Mucosa of descending colon (tissue), 3 donors: ENCODE data around the gene PLEKHF1. TPM values are rescaled to one million over a fixed set of nuclear protein-coding genes. Genes with fewer than 3 reads are reported as not detected.

Experiments used
- ATAC-seq: fragments of 200-7000 bp; cut with Tn5 transposase; one replicate; pipeline ENCODE4 v1.9.1; 2020; ENCODE audit warnings: mild to moderate bottlenecking, moderate library complexity
- DNase-seq, 3 donors: peaks; one replicate each; pipeline ENCODE4 v3.0.0-alpha.2; 2020
- H3K36me3 ChIP-seq: fragments of 200-600 bp; one replicate; pipeline ENCODE4 v1.8.0; 2021; ENCODE audit warnings: low read depth, mild to moderate bottlenecking
- H3K4me1 ChIP-seq: fragments of 200-600 bp; one replicate; pipeline ENCODE4 v1.8.0; 2021; ENCODE audit warnings: low read depth, mild to moderate bottlenecking
- H3K4me3 ChIP-seq: fragments of 200-600 bp; one replicate; pipeline ENCODE4 v1.8.0; 2021; ENCODE audit warnings: mild to moderate bottlenecking
- H3K9me3 ChIP-seq: fragments of 200-600 bp; one replicate; pipeline ENCODE4 v1.8.0; 2021; ENCODE audit warnings: mild to moderate bottlenecking
- intact Hi-C, 2 donors: fragments of 100-400 bp; cut with DNase I in 1 of 2; cut with micrococcal nuclease in 1 of 2; formaldehyde crosslinking; loops; one replicate each; pipeline versions ENCODE4 v1.11.0 to v1.11.1; 2022; cut with DNase I, micrococcal nuclease
- total RNA-seq, 3 donors: library from RNA; stranded (reverse); fragmentation: NEBNext Ultra II Directional in 2 of 3; extraction: Animal tissue kit (Norgen Biotek cat#: 25700) in 2 of 3; gene quantifications; one replicate each; pipeline versions ENCODE4 v1.2.1 to v1.2.4, GENCODE V29; 2021 to 2023
- TF ChIP-seq, protein P1 (sequence below): fragments of 200-600 bp; IDR thresholded peaks from one replicate; pipeline ENCODE4 v1.8.0; 2022; ENCODE audit warnings: antibody characterized with exemption, mild to moderate bottlenecking
- donor health status: DM: no; HTN: no; CAD: no; lungs with moderate emphysema.
- donor health status: DM: no; HTN: no; CAD: no.
- donor health status: DM: no; HTN: yes; CAD: no.

Gene PLEKHF1
- total RNA-seq, 3 donors from 2014 or later, result 4.0 to 6.9 (median 6.7) TPM

DNA sequence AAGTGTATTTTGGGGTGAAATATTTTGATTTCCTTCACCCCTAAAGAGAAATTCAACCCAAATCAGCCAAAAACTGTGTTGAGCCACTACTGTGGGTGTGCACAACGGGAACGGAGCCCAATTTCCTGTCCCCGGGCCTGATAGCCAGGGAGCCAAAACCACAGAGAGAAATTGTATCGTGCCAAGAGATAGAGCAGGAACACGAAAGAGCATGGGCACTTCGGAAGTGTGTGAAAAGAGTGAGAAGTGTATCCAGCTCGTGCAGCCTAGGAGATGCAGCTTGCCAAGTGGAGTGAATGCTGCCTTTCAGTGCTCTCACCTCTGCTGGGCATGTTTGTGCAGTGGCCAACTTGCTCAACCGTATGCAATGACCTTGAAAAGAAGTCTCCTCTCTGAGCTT lies 19.4 kb upstream of the PLEKHF1 start:
- DNase-seq (peak in 1 of 3 donors; percentile 6), ATAC-seq (no peak)
- H3K36me3 ChIP-seq, result no peaks in the 10 kb centered on the region
- no peaks in the 10 kb centered on the region for H3K9me3 ChIP-seq
- no peaks in the 10 kb centered on the region for H3K4me1 ChIP-seq
- no peak overlapping the region for H3K4me3 ChIP-seq
- intact Hi-C loops, result no loop called here
- TF ChIP-seq, protein P1, sequence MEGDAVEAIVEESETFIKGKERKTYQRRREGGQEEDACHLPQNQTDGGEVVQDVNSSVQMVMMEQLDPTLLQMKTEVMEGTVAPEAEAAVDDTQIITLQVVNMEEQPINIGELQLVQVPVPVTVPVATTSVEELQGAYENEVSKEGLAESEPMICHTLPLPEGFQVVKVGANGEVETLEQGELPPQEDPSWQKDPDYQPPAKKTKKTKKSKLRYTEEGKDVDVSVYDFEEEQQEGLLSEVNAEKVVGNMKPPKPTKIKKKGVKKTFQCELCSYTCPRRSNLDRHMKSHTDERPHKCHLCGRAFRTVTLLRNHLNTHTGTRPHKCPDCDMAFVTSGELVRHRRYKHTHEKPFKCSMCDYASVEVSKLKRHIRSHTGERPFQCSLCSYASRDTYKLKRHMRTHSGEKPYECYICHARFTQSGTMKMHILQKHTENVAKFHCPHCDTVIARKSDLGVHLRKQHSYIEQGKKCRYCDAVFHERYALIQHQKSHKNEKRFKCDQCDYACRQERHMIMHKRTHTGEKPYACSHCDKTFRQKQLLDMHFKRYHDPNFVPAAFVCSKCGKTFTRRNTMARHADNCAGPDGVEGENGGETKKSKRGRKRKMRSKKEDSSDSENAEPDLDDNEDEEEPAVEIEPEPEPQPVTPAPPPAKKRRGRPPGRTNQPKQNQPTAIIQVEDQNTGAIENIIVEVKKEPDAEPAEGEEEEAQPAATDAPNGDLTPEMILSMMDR, result no peak

DNA sequence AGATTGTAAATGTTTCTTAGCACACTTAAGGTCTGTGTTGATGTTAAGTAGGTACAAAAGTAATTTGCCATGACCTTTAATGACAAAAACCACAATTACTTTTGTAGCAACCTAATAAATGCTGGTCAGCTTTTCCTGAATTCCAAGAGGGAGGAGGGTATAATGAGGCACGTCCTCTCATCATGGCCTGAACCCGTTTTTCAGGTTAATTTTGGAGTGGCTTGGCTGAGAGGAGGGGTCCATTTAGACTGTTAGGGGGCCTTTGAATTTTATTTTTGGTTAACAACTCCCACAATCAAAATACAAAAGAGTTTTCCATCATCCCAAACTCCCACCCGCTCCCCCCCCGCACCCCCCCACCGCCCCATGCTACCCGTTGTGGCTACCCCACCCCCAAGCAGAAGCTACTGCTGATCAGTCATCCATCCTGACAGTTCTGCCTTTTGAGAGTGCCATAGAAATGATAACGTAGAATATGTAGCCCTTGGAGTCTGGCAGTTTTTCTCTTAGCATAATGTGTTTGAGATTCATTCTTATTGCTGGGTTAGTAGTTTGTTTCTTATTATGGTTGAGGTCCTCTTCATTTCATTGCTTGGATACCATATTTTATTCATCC lies 14.4 kb upstream of the PLEKHF1 start:
- H3K9me3 ChIP-seq, result no peaks in the 10 kb centered on the region
- DNase-seq (no peak), ATAC-seq (no peak)
- no peaks in the 10 kb centered on the region for H3K4me1 ChIP-seq
- TF ChIP-seq, protein P1, result no peak
- no peak overlapping the region for H3K4me3 ChIP-seq
- no peaks in the 10 kb centered on the region for H3K36me3 ChIP-seq
- intact Hi-C loops, result no loop called here

DNA sequence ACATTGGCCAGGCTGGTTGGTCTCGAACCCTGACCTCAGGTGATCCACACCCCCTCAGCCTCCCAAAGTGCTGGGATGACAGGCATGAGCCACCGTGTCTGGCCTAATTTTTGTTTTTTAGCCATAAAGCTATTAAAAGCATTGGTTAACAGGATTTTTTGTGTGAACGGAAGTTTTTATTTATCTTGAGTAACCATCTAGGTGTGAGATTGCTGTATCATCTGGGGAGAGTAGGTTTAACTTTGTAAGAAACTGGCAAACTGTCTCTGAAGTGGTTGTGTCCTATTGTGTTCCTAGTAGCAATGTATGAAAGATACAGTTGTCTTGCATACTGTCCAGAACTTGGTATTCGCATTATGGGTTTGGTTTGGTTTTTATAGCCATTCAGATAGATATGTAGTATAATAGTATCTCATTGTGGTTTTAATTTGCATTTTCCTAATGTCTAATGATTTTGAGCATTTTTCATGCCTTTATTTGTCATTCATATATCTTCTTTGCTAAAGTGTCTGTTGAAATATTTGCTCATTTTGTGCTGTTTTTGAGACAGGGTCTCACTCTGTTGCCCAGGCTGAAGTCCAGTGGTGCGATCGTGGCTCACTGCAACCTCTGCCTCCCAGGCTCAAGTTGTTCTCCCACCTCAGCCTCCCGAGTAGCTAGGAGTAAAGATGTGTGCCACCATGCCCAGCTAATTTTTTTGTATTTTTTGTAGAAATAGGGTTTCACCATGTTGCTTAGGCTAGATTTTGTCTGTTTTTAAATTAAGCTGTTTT lies 13.5 kb upstream of the PLEKHF1 start:
- intact Hi-C loops, result no loop called here

DNA sequence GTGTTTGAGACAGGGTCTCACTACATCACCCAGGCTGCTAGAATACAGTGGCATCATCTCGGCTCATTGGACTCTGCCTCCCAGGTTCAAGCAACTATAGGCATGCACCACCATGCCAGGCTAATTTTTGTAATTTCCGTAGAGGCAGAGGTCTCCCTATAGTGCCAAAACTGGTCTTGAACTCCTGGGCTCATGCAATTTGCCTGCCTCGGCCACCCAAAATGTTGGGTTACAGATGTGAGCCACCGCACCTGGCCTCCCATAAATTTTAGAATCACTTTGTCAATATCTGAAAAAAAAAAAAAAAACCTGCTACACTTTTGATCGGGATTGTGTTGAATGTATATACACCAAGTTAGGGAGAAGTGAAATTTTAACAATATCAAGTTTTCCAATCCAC lies 11.9 kb upstream of the PLEKHF1 start:
- no peak for ATAC-seq
- Histone ChIP-seq H3K4me1 (no peaks in the 10 kb centered on the region), H3K9me3 (no peaks in the 10 kb centered on the region), H3K4me3 (no peak overlapping the region), H3K36me3 (no peaks in the 10 kb centered on the region)
- DNase-seq, result no peak
- TF ChIP-seq, protein P1, result no peak
- intact Hi-C loops, result no loop called here

More for the DNA sequence above, 13.5 kb upstream of the PLEKHF1 start:
- H3K9me3 ChIP-seq, result no peaks in the 10 kb centered on the region
- DNase-seq (no peak), ATAC-seq (no peak)
- TF ChIP-seq, protein P1, result no peak
- no peaks in the 10 kb centered on the region for H3K36me3 ChIP-seq
- H3K4me3 ChIP-seq, result no peak overlapping the region
- no peaks in the 10 kb centered on the region for H3K4me1 ChIP-seq

DNA sequence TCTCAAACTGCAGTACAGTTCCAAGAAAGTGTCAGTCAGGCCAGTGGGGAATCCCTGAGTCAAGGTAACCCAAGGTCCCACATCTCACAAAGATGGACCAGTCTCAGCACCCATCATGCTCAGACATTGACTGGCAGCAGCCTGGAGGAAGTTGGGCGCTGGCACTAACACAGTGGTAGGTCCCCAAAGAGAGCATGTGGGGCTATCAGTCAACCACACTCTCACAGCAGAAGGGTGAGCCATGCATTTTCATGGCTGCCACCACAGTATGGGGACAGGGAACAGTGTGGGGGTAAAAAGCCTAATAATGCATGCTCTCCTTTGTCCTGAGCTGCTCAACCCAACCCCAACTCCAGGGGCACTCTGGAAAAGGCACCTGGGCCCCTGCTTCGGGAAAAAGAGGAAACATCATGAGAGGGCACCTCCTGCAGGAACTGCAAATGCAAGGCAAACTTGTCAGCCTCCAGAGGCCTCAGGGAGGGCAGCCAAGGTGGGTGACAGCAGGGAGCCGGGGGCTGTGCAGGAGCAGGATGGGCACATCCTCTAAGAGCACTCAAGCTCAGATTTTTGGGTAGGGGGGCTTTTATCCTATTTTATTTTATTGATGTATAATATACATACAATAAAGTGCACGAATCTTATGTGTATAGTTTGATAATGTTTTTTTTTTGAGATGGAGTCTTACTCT lies 9.5 kb upstream of the PLEKHF1 start:
- no peak for ATAC-seq
- no peak for DNase-seq
- Histone ChIP-seq H3K36me3 (no peaks in the 10 kb centered on the region), H3K9me3 (no peaks in the 10 kb centered on the region), H3K4me1 (no peaks in the 10 kb centered on the region), H3K4me3 (no peak overlapping the region)
- TF ChIP-seq, protein P1, result no peak
- intact Hi-C loops, result no loop called here
